ENCODE data around the gene CYP3A5.

The CYP3A5 gene

GRCh38 chr7:99627513-99627912 lies 52.3 kb downstream of the CYP3A5 start:
- DNase-seq (ENCODE audit: low spot score): no peak
- TF ChIP-seq CTCF (IDR thresholded peaks at IDR 0.05; ENCODE audit: extremely low read depth, missing control alignments): no peak

- no peak for DNase-seq (ENCODE audit: low spot score)
- no peak for TF ChIP-seq CTCF (IDR thresholded peaks at IDR 0.05; ENCODE audit: extremely low read depth, missing control alignments)
Observed at GRCh38 chr7:99626661-99627060, 53.1 kb downstream of the CYP3A5 start.

- no peak for TF ChIP-seq CTCF (IDR thresholded peaks at IDR 0.05; ENCODE audit: extremely low read depth, missing control alignments)
- no peak for DNase-seq (ENCODE audit: low spot score)
Observed at GRCh38 chr7:99625961-99626360, 53.8 kb downstream of the CYP3A5 start.

- no peak for TF ChIP-seq CTCF (IDR thresholded peaks at IDR 0.05; ENCODE audit: extremely low read depth, missing control alignments)
- DNase-seq (ENCODE audit: low spot score): no peak
Observed at GRCh38 chr7:99625321-99625720, 54.5 kb downstream of the CYP3A5 start.

GRCh38 chr7:99624484-99624883 lies 55.3 kb downstream of the CYP3A5 start:
- no peak for TF ChIP-seq CTCF (IDR thresholded peaks at IDR 0.05; ENCODE audit: extremely low read depth, missing control alignments)
- no peak for DNase-seq (ENCODE audit: low spot score)

GRCh38 chr7:99623702-99624447 lies 55.9 kb downstream of the CYP3A5 start:
- DNase-seq (ENCODE audit: low spot score): no peak
- no peak for TF ChIP-seq CTCF (IDR thresholded peaks at IDR 0.05; ENCODE audit: extremely low read depth, missing control alignments)

- no peak for TF ChIP-seq CTCF (IDR thresholded peaks at IDR 0.05; ENCODE audit: extremely low read depth, missing control alignments)
- no peak for DNase-seq (ENCODE audit: low spot score)
Observed at GRCh38 chr7:99623091-99623693, 56.6 kb downstream of the CYP3A5 start.
